Astrocyte (in vitro differentiated cells and primary cell): ENCODE measurements around the gene SEMA3F.

ENCODE experiments used
- CTCF ChIP-seq: IDR thresholded peaks from 2 replicates; pipeline ENCODE4 v1.5.1; 2011; ENCODE audit warnings: low read depth, mild to moderate bottlenecking, inconsistent platforms, low read length, moderate library complexity; ENCODE audit not compliant: insufficient read depth
- EZH2 ChIP-seq: IDR thresholded peaks from 2 replicates; pipeline ENCODE4 v1.6.1; 2012; ENCODE audit warnings: mild to moderate bottlenecking, low read length, inconsistent platforms; ENCODE audit not compliant: insufficient read depth

- TF ChIP-seq CTCF (no peak), EZH2 (no peak)
Measured at GRCh38 chr3:50168388-50168787, 13.3 kb downstream of the SEMA3F start.
